GM12874 (cell line): Measurements from ENCODE around the gene SHISA5.

Experiments
- TF ChIP-seq, protein P1 (sequence below): IDR thresholded peaks from 2 replicates; pipeline ENCODE4 v1.5.1; 2011; ENCODE audit warnings: low read depth, mild to moderate bottlenecking, control low read depth, low read length, moderate library complexity; ENCODE audit not compliant: insufficient read depth

The SHISA5 gene

DNA sequence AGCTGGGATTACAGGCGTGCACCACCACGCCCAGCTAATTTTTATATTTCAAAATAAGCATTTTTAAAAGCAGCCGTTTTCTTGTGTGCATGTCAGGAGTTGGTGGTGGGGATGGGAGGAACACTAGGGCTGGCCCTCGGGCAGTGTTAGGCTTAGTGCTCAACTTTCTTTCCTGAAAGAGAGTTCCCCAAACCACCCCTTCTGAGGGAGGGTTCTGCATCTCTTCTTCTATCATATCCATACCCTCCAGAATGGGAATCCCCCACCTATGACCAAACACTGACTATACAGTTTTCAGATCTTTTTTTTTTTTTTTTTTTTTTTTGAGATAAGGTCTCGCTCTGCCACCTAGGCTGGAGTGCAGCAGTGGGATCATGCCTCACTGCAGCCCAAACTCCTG is 40.2 kb upstream of the SHISA5 start:
- TF ChIP-seq, protein P1, sequence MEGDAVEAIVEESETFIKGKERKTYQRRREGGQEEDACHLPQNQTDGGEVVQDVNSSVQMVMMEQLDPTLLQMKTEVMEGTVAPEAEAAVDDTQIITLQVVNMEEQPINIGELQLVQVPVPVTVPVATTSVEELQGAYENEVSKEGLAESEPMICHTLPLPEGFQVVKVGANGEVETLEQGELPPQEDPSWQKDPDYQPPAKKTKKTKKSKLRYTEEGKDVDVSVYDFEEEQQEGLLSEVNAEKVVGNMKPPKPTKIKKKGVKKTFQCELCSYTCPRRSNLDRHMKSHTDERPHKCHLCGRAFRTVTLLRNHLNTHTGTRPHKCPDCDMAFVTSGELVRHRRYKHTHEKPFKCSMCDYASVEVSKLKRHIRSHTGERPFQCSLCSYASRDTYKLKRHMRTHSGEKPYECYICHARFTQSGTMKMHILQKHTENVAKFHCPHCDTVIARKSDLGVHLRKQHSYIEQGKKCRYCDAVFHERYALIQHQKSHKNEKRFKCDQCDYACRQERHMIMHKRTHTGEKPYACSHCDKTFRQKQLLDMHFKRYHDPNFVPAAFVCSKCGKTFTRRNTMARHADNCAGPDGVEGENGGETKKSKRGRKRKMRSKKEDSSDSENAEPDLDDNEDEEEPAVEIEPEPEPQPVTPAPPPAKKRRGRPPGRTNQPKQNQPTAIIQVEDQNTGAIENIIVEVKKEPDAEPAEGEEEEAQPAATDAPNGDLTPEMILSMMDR, result no peak

DNA sequence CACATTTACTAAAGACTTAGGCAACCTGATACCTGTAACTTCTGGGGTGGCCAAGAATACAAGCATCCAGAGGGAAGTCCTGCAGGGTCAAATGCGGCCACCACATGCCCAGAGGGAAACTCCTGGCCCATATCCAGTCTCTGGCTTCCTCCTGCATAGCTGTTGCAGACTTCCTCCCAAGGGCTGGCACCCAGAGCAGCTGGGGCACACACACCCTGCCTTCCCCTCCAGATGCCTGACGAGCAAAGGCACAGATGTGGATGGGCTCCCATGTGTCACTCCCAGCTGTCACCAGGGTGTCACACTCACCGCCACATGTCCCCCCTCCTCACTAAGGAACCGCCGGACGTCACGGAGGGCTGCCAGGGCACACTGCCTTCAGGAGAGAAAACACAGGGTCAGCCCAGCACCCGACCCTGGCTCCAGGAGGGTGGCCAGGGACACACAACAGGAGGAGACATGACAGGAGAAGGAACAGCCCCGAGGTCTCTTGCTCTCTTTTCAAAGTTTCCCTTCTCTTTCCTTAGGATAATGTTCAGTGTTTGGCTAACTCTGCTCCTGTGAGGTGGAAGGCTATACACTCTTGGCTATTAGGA is 39.4 kb upstream of the SHISA5 start:
- TF ChIP-seq, protein P1, result no peak

DNA sequence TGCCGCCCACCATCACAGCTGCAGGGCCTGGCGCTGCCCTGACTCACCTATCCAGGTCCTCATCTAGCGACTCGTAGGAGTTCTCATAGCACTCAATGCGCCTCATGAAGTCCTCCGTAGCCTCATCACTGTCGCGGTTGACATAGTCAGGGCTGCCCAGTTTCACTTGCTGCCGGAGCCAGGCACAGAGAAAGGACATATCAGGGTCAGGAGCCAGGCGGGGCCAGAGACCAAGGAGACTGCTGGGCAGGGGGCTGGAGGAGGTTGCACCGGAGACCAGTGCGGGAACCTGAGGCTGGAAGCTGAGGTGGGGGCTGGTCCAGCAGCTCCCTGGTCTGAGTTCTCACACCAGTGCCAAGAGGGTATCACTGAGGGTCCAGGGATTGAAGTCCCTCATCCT is 34.5 kb upstream of the SHISA5 start:
- TF ChIP-seq, protein P1, result no peak

GRCh38 chr3:48536785-48537184 is 32.8 kb upstream of the SHISA5 start:
- TF ChIP-seq, protein P1, result no peak

GRCh38 chr3:48536116-48536515 is 32.1 kb upstream of the SHISA5 start:
- TF ChIP-seq, protein P1, result no peak

GRCh38 chr3:48535578-48535977 is 31.6 kb upstream of the SHISA5 start:
- TF ChIP-seq, protein P1, result no peak

GRCh38 chr3:48532977-48533337 is 29.0 kb upstream of the SHISA5 start:
- TF ChIP-seq, protein P1, result no peak
